Smooth muscle cell (in vitro differentiated cells): ENCODE results near the gene MACROD2. TPM values are rescaled to one million over a fixed set of nuclear protein-coding genes. Genes with fewer than 3 reads are reported as not detected.

Experiments used
- DNase-seq: peaks from one replicate; lab custom pipeline; 2025; ENCODE audit not compliant: unreplicated experiment; lab: John Stamatoyannopoulos, UW
- H2AFZ ChIP-seq: fragments of 200-600 bp; sonication (generic); 2 replicates; pipeline ENCODE4 v1.6.0; 2016; ENCODE audit warnings: antibody characterized with exemption, low read depth, mild to moderate bottlenecking
- H3F3A ChIP-seq: fragments of 200-600 bp; sonication (generic); 2 replicates; pipeline ENCODE4 v1.6.0; 2017; ENCODE audit warnings: antibody characterized with exemption, low read depth
- H3K27ac ChIP-seq: fragments of 200-600 bp; sonication (generic); 2 replicates; pipeline ENCODE4 v1.5.1; 2016; ENCODE audit warnings: low read depth, mild to moderate bottlenecking
- H3K27me3 ChIP-seq: fragments of 200-600 bp; sonication (generic); 2 replicates; pipeline ENCODE4 v1.6.1; 2016; ENCODE audit warnings: low read depth, mild to moderate bottlenecking
- H3K36me3 ChIP-seq: fragments of 200-600 bp; sonication (generic); 2 replicates; pipeline ENCODE4 v1.5.1; 2016; ENCODE audit warnings: low read depth
- H3K4me1 ChIP-seq: fragments of 200-600 bp; sonication (generic); 2 replicates; pipeline ENCODE4 v1.5.1; 2016; ENCODE audit warnings: low read depth
- H3K4me2 ChIP-seq: fragments of 200-600 bp; sonication (generic); 2 replicates; pipeline ENCODE4 v1.6.0; 2016; ENCODE audit warnings: mild to moderate bottlenecking
- H3K4me3 ChIP-seq: fragments of 200-600 bp; sonication (generic); 2 replicates; pipeline ENCODE4 v1.5.1; 2016; ENCODE audit warnings: mild to moderate bottlenecking
- H3K79me2 ChIP-seq: fragments of 200-600 bp; sonication (generic); 2 replicates; pipeline ENCODE4 v1.6.0; 2016; ENCODE audit warnings: low read depth, mild to moderate bottlenecking
- H3K9ac ChIP-seq: fragments of 200-600 bp; sonication (generic); 2 replicates; pipeline ENCODE4 v1.6.0; 2016; ENCODE audit warnings: low read depth
- H3K9me3 ChIP-seq: fragments of 200-600 bp; sonication (generic); replicated peaks from 2 replicates; pipeline ENCODE4 v1.5.1; 2016; ENCODE audit warnings: low read depth
- H4K20me1 ChIP-seq: fragments of 200-600 bp; sonication (generic); 2 replicates; pipeline ENCODE4 v1.6.0; 2016; ENCODE audit warnings: low read depth
- WGBS: methylation state at CpG from one replicate; pipeline ENCODE4 v1.1.7; 2016; ENCODE audit warnings: low lambda C conversion rate; 5-methylcytosine and 5-hydroxymethylcytosine counted together
- polyA plus RNA-seq: library from polyadenylated mRNA; unstranded; fragments of >200 nt; fragmentation: Nextera tagmentation; extraction: Ambion mirVana; gene quantifications from 2 replicates; pipeline ENCODE4 v1.2.1, GENCODE V29; 2016
- total RNA-seq: library from RNA; depleted of rRNA; stranded (reverse); fragments of >200 nt; gene quantifications from 2 replicates; pipeline ENCODE4 v1.2.3, GENCODE V29; 2014
- TF ChIP-seq, protein P1 (sequence below): fragments of 200-600 bp; sonication (generic); IDR thresholded peaks from 2 replicates; pipeline ENCODE4 v1.5.1; 2017; ENCODE audit warnings: borderline replicate concordance, mild to moderate bottlenecking, antibody characterized with exemption; ENCODE audit not compliant: insufficient read depth, poor library complexity, severe bottlenecking

MACROD2 gene
- total and polyA plus RNA-seq, 2 experiments from 2014 or later, result 0.04 to 0.32 TPM

DNA sequence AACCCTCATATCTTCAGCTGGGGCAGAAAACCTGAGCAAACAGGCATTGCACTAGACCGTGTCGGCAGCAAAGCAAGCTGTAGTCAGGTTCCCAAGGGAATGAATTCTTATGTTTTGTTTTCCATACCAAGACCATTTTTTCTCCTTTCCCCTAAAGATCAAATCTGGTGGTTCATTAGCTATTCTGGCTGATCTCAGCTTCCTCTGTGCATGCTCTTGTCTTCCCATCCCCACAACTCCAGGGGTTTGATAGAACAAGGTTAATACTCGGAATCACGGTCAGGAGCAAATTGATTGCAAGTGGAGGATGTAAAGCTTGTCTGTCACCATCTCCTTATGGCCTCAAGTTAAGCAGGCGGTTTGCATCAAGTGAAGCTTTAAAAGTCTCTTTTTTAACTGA is 1799.1 kb downstream of the MACROD2 start:
- Histone ChIP-seq H3F3A (no peaks in the 10 kb centered on the region), H3K79me2 (no peaks in the 10 kb centered on the region), H3K27ac (no peak overlapping the region), H3K36me3 (no peaks in the 10 kb centered on the region), H3K9ac (no peak overlapping the region), H3K4me2 (no peak overlapping the region), H3K4me3 (no peak overlapping the region), H3K27me3 (no peaks in the 10 kb centered on the region), H3K4me1 (no peaks in the 10 kb centered on the region), H4K20me1 (no peaks in the 10 kb centered on the region), H2AFZ (no peak overlapping the region), H3K9me3 (no peaks in the 10 kb centered on the region)
- whole genome bisulfite sequencing, result 86% methylated on average over 5 of the region's 5 CpGs
- TF ChIP-seq, protein P1, sequence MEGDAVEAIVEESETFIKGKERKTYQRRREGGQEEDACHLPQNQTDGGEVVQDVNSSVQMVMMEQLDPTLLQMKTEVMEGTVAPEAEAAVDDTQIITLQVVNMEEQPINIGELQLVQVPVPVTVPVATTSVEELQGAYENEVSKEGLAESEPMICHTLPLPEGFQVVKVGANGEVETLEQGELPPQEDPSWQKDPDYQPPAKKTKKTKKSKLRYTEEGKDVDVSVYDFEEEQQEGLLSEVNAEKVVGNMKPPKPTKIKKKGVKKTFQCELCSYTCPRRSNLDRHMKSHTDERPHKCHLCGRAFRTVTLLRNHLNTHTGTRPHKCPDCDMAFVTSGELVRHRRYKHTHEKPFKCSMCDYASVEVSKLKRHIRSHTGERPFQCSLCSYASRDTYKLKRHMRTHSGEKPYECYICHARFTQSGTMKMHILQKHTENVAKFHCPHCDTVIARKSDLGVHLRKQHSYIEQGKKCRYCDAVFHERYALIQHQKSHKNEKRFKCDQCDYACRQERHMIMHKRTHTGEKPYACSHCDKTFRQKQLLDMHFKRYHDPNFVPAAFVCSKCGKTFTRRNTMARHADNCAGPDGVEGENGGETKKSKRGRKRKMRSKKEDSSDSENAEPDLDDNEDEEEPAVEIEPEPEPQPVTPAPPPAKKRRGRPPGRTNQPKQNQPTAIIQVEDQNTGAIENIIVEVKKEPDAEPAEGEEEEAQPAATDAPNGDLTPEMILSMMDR, result no peak
- DNase-seq, result no peak

GRCh38 chr20:15795305-15796019 is 1800.1 kb downstream of the MACROD2 start:
- no peaks in the 10 kb centered on the region for H3K4me1 ChIP-seq
- no peak overlapping the region for H3K4me3 ChIP-seq
- H3K79me2 ChIP-seq, result no peaks in the 10 kb centered on the region
- TF ChIP-seq, protein P1, result no peak
- H3K27me3 ChIP-seq, result no peaks in the 10 kb centered on the region
- H4K20me1 ChIP-seq, result no peaks in the 10 kb centered on the region
- no peak overlapping the region for H3K4me2 ChIP-seq
- no peaks in the 10 kb centered on the region for H3K36me3 ChIP-seq
- H3F3A ChIP-seq, result no peaks in the 10 kb centered on the region
- DNase-seq, result no peak
- H3K9me3 ChIP-seq, result no peaks in the 10 kb centered on the region
- H2AFZ ChIP-seq, result no peak overlapping the region
- 83% methylated on average over 10 of the region's 10 CpGs for whole genome bisulfite sequencing
- no peak overlapping the region for H3K9ac ChIP-seq
- H3K27ac ChIP-seq, result no peak overlapping the region

- no peaks in the 10 kb centered on the region for H3K27me3 ChIP-seq
- no peaks in the 10 kb centered on the region for H3K4me1 ChIP-seq
- H2AFZ ChIP-seq, result no peak overlapping the region
- H3K4me2 ChIP-seq, result no peak overlapping the region
- H3K27ac ChIP-seq, result no peak overlapping the region
- no peak for DNase-seq
- TF ChIP-seq, protein P1, result no peak
- WGBS, result 90% methylated on average over 2 of the region's 2 CpGs
- no peak overlapping the region for H3K4me3 ChIP-seq
- no peaks in the 10 kb centered on the region for H3F3A ChIP-seq
- no peaks in the 10 kb centered on the region for H3K9me3 ChIP-seq
- H3K79me2 ChIP-seq, result no peaks in the 10 kb centered on the region
- no peaks in the 10 kb centered on the region for H3K36me3 ChIP-seq
- no peaks in the 10 kb centered on the region for H4K20me1 ChIP-seq
- no peak overlapping the region for H3K9ac ChIP-seq
Observed at GRCh38 chr20:15799871-15800270, 1804.6 kb downstream of the MACROD2 start.

DNA sequence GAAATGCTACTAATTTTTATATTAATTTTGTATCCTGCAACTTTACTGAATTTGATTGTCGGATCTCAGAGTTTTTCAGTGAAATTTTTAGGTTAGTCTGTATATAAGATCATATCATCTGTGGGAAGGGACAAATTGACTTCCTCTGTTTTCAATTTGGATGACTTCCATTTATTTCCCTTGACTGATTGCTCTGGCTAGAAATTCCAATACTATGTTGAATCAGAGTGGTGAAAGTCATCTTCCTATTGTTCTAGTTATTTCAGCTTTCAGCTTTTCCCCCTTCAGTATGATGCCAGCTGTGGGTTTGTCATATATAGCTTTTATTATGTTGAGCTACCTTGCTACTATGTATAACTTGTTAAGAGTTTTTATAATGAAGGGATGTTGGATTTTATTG is 1806.7 kb downstream of the MACROD2 start:
- H3K9me3 ChIP-seq, result no peaks in the 10 kb centered on the region
- TF ChIP-seq, protein P1, result no peak
- WGBS, result 100% methylated on average over 1 of the region's 1 CpG
- H3K4me3 ChIP-seq, result no peak overlapping the region
- no peak for DNase-seq
- no peaks in the 10 kb centered on the region for H3K27me3 ChIP-seq
- H3F3A ChIP-seq, result no peaks in the 10 kb centered on the region
- no peaks in the 10 kb centered on the region for H3K4me1 ChIP-seq
- no peak overlapping the region for H2AFZ ChIP-seq
- H3K36me3 ChIP-seq, result no peaks in the 10 kb centered on the region
- no peaks in the 10 kb centered on the region for H3K79me2 ChIP-seq
- H4K20me1 ChIP-seq, result no peaks in the 10 kb centered on the region
- H3K9ac ChIP-seq, result no peak overlapping the region
- no peak overlapping the region for H3K4me2 ChIP-seq
- H3K27ac ChIP-seq, result no peak overlapping the region
